Vagina (tissue), 2 donors: ENCODE data around the gene CCDC154.

ENCODE experiments used
- POLR2A ChIP-seq, 2 donors: fragments of 450-650 bp; IDR thresholded peaks; one replicate each; pipeline ENCODE4 v1.6.1; 2017; ENCODE audit warnings: antibody characterized with exemption in 2 of 2, mild to moderate bottlenecking in 2 of 2, moderate library complexity in 2 of 2
- POLR2AphosphoS5 ChIP-seq, 2 donors: sonication (generic); formaldehyde crosslinking; IDR thresholded peaks; one replicate each; pipeline ENCODE4 v1.9.0; 2017; ENCODE audit warnings: antibody characterized with exemption in 2 of 2, mild to moderate bottlenecking in 2 of 2, low read depth in 1 of 2; ENCODE audit not compliant: insufficient read depth in 1 of 2
- TF ChIP-seq, protein P1 (sequence below), 3 experiments: fragments of 450-650 bp in 2 of 3; fragments of 200-600 bp in 1 of 3; sonication (generic) in 1 of 3; IDR thresholded peaks; one replicate each; pipeline ENCODE4 v1.5.1; 2017 to 2019; ENCODE audit warnings: antibody characterized with exemption in 3 of 3, mild to moderate bottlenecking in 2 of 3, moderate library complexity in 2 of 3

DNA sequence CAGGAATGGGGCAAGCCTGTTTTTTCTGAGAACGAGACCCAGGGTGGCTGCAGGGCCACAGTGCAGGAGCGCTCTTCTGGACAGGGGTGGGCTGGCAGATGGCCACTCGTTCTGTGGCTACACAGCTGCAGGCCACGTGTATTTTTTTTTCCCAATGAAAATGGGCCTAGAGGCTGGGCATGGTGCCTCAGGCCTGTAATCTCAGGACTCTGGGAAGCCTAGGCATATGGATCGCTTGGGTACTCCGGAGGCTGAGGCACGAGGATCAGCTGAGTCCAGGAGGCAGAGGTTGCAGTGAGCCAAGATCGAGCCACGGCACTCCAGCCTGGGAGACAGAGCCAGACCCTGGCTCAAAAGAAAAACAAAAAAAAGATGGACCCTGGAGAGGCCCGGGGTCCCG, 36.6 kb downstream of the CCDC154 start:
- TF ChIP-seq POLR2AphosphoS5 (IDR thresholded peaks at IDR 0.05; ENCODE audit: insufficient read depth in 1 of 2, low read depth in 1 of 2) (no peak), POLR2A (IDR thresholded peaks at IDR 0.05) (no peak)
- TF ChIP-seq, protein P1, sequence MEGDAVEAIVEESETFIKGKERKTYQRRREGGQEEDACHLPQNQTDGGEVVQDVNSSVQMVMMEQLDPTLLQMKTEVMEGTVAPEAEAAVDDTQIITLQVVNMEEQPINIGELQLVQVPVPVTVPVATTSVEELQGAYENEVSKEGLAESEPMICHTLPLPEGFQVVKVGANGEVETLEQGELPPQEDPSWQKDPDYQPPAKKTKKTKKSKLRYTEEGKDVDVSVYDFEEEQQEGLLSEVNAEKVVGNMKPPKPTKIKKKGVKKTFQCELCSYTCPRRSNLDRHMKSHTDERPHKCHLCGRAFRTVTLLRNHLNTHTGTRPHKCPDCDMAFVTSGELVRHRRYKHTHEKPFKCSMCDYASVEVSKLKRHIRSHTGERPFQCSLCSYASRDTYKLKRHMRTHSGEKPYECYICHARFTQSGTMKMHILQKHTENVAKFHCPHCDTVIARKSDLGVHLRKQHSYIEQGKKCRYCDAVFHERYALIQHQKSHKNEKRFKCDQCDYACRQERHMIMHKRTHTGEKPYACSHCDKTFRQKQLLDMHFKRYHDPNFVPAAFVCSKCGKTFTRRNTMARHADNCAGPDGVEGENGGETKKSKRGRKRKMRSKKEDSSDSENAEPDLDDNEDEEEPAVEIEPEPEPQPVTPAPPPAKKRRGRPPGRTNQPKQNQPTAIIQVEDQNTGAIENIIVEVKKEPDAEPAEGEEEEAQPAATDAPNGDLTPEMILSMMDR (IDR thresholded peaks at IDR 0.05), result no peak
